ES-I3 (cell line): ENCODE measurements around the gene SERPINA1.
"Not testable (repeated sequence)": the region's sequence is repeated elsewhere in the genome, so short reads cannot be mapped to it uniquely, and the experiment has no call there.

Experiments
- H3K36me3 ChIP-seq: 2 replicates; pipeline ENCODE4 v1.6.1; 2013; ENCODE audit warnings: mild to moderate bottlenecking, low read length, control low read depth, moderate library complexity; ENCODE audit not compliant: insufficient read depth
- H3K4me1 ChIP-seq: 2 replicates; pipeline ENCODE4 v1.6.1; 2013; ENCODE audit warnings: mild to moderate bottlenecking, control low read depth, low read length; ENCODE audit not compliant: insufficient read depth
- H3K9ac ChIP-seq: 2 replicates; pipeline ENCODE4 v1.6.1; 2013; ENCODE audit warnings: low read depth, mild to moderate bottlenecking, low read length, moderate library complexity
- H3K9me3 ChIP-seq: 2 replicates; pipeline ENCODE4 v1.6.1; 2013; ENCODE audit warnings: mild to moderate bottlenecking, low read length, moderate library complexity; ENCODE audit not compliant: control insufficient read depth, insufficient read depth

SERPINA1 gene

GRCh38 chr14:94362614-94363133 is 25.7 kb downstream of the SERPINA1 start:
- Histone ChIP-seq H3K36me3 (no peaks in the 10 kb centered on the region), H3K4me1 (no peaks in the 10 kb centered on the region), H3K9ac (no peak overlapping the region), H3K9me3 (no peaks in the 10 kb centered on the region)

- H3K4me1 ChIP-seq, result no peaks in the 10 kb centered on the region
- H3K9ac ChIP-seq, result no peak overlapping the region
- no peaks in the 10 kb centered on the region for H3K9me3 ChIP-seq
- H3K36me3 ChIP-seq, result no peaks in the 10 kb centered on the region
Measured at GRCh38 chr14:94361682-94362081, 26.7 kb downstream of the SERPINA1 start.

GRCh38 chr14:94360945-94361565 is 27.3 kb downstream of the SERPINA1 start:
- Histone ChIP-seq H3K9me3 (no peaks in the 10 kb centered on the region), H3K4me1 (no peaks in the 10 kb centered on the region), H3K36me3 (no peaks in the 10 kb centered on the region), H3K9ac (no peak overlapping the region)

GRCh38 chr14:94357166-94357565 is 31.2 kb downstream of the SERPINA1 start:
- Histone ChIP-seq H3K9me3 (no peaks in the 10 kb centered on the region), H3K4me1 (no peaks in the 10 kb centered on the region), H3K9ac (no peak overlapping the region)

GRCh38 chr14:94356379-94357056 is 31.9 kb downstream of the SERPINA1 start:
- Histone ChIP-seq H3K9ac (no peak overlapping the region), H3K36me3 (no peaks in the 10 kb centered on the region; the same call in 1 of the 2 replicates), H3K4me1 (no peaks in the 10 kb centered on the region), H3K9me3 (no peaks in the 10 kb centered on the region)

More at GRCh38 chr14:94357166-94357565, 31.2 kb downstream of the SERPINA1 start:
- no peaks in the 10 kb centered on the region; the same call in 1 of the 2 replicates for H3K36me3 ChIP-seq

- Histone ChIP-seq H3K36me3 (no peaks in the 10 kb centered on the region; the same call in 1 of the 2 replicates), H3K4me1 (no peaks in the 10 kb centered on the region), H3K9me3 (no peaks in the 10 kb centered on the region), H3K9ac (no peak overlapping the region)
Measured at GRCh38 chr14:94355191-94355794, 33.1 kb downstream of the SERPINA1 start.

GRCh38 chr14:94354638-94355185 is 33.7 kb downstream of the SERPINA1 start:
- Histone ChIP-seq H3K9me3 (no peaks in the 10 kb centered on the region), H3K9ac (no peak overlapping the region), H3K4me1 (no peaks in the 10 kb centered on the region), H3K36me3 (no peaks in the 10 kb centered on the region; the same call in 1 of the 2 replicates)

GRCh38 chr14:94354190-94354589 is 34.2 kb downstream of the SERPINA1 start:
- H3K36me3 ChIP-seq, H3K9me3 ChIP-seq, H3K9ac ChIP-seq, H3K4me1 ChIP-seq: not testable (repeated sequence)

GRCh38 chr14:94349276-94349675 is 39.1 kb downstream of the SERPINA1 start:
- no peak overlapping the region for H3K9ac ChIP-seq
- H3K4me1 ChIP-seq, result no peaks in the 10 kb centered on the region; the same call in 1 of the 2 replicates
- H3K9me3 ChIP-seq, result no peaks in the 10 kb centered on the region
- H3K36me3 ChIP-seq, result no peaks in the 10 kb centered on the region; the same call in 1 of the 2 replicates

GRCh38 chr14:94348836-94349235 is 39.6 kb downstream of the SERPINA1 start:
- Histone ChIP-seq H3K9me3 (no peaks in the 10 kb centered on the region), H3K4me1 (no peaks in the 10 kb centered on the region; the same call in 1 of the 2 replicates), H3K9ac (no peak overlapping the region), H3K36me3 (no peaks in the 10 kb centered on the region; the same call in 1 of the 2 replicates)

GRCh38 chr14:94346841-94347240 is 41.6 kb downstream of the SERPINA1 start:
- no peak overlapping the region for H3K9ac ChIP-seq
- H3K9me3 ChIP-seq, result no peaks in the 10 kb centered on the region
- H3K4me1 ChIP-seq, result no peaks in the 10 kb centered on the region; the same call in 1 of the 2 replicates

GRCh38 chr14:94346065-94346786 is 42.2 kb downstream of the SERPINA1 start:
- not testable (repeated sequence) for H3K9me3 ChIP-seq, H3K9ac ChIP-seq, H3K36me3 ChIP-seq, H3K4me1 ChIP-seq

More at GRCh38 chr14:94346841-94347240, 41.6 kb downstream of the SERPINA1 start:
- no peaks in the 10 kb centered on the region for H3K36me3 ChIP-seq

- no peak overlapping the region for H3K9ac ChIP-seq
- no peaks in the 10 kb centered on the region; the same call in 1 of the 2 replicates for H3K4me1 ChIP-seq
- no peaks in the 10 kb centered on the region for H3K9me3 ChIP-seq
- H3K36me3 ChIP-seq, result no peaks in the 10 kb centered on the region
Measured at GRCh38 chr14:94345344-94346064, 42.9 kb downstream of the SERPINA1 start.
